Activated B cell treated with CpG ODN at 0.5 μM for 24 hours (primary cell): ENCODE data around the gene CASP3. TPM values are rescaled to one million over a fixed set of nuclear protein-coding genes. Genes with fewer than 3 reads are reported as not detected.

Experiments
- ATAC-seq: fragments of 200-7000 bp; cut with Tn5 transposase; one replicate; pipeline ENCODE4 v1.10.0; 2021; ENCODE audit warnings: low read depth, mild to moderate bottlenecking, moderate library complexity
- CTCF ChIA-PET: fragments of 350-600 bp; sonication (Branson Sonifier 250); formaldehyde crosslinking; loops from one replicate; lab custom pipeline; 2021; ENCODE audit warnings: antibody characterized with exemption; lab: Charles Lee
- POLR2A ChIA-PET: fragments of 350-600 bp; sonication (Branson Sonifier 250); formaldehyde crosslinking; loops from one replicate; lab custom pipeline; 2021; ENCODE audit warnings: antibody characterized with exemption; lab: Charles Lee
- DNase-seq: peaks from one replicate; pipeline ENCODE4 v3.0.0; 2022
- H3K27ac Mint-ChIP-seq: one replicate; pipeline ENCODE4 v1.8.0; 2020; ENCODE audit warnings: mixed read lengths
- H3K27me3 Mint-ChIP-seq: one replicate; pipeline ENCODE4 v1.8.0; 2021; ENCODE audit warnings: mixed read lengths
- H3K36me3 Mint-ChIP-seq: one replicate; pipeline ENCODE4 v1.8.0; 2021; ENCODE audit warnings: low read depth, mixed read lengths
- H3K4me1 Mint-ChIP-seq: one replicate; pipeline ENCODE4 v1.8.0; 2021; ENCODE audit warnings: mixed read lengths
- H3K4me3 Mint-ChIP-seq: one replicate; pipeline ENCODE4 v1.8.0; 2020; ENCODE audit warnings: mild to moderate bottlenecking, mixed read lengths
- H3K9me3 Mint-ChIP-seq: one replicate; pipeline ENCODE4 v1.8.0; 2020; ENCODE audit warnings: mixed read lengths
- CTCF ChIP-seq: fragments of 200-600 bp; IDR thresholded peaks from one replicate; pipeline ENCODE4 v1.8.0; 2022; ENCODE audit warnings: antibody characterized with exemption, mild to moderate bottlenecking
- intact Hi-C: fragments of 100-400 bp; cut with micrococcal nuclease; formaldehyde crosslinking; loops from one replicate; pipeline ENCODE4 v1.15.1; 2024
- total RNA-seq: library from RNA; stranded (reverse); gene quantifications from 2 replicates; pipeline ENCODE4 v1.2.3, GENCODE V29; 2022

Gene CASP3
- total RNA-seq, 1 donor from 2014 or later: 24.0 TPM

GRCh38 chr4:184693056-184693455, 43.8 kb upstream of the CASP3 start:
- no peaks in the 10 kb centered on the region for H3K27me3 Mint-ChIP-seq
- CTCF ChIA-PET: no interaction called here
- intact Hi-C loops: no loop called here
- POLR2A ChIA-PET: no interaction called here
- ATAC-seq (no peak), DNase-seq (no peak)
- H3K36me3 Mint-ChIP-seq: peaks cover 38% of the 10 kb centered on the region
- no peaks in the 10 kb centered on the region for H3K9me3 Mint-ChIP-seq
- no peak overlapping the region for H3K4me3 Mint-ChIP-seq
- TF ChIP-seq CTCF: no peak
- no peaks in the 10 kb centered on the region for H3K4me1 Mint-ChIP-seq
- no peak overlapping the region for H3K27ac Mint-ChIP-seq

- Mint-ChIP-seq H3K9me3 (no peaks in the 10 kb centered on the region), H3K4me3 (no peak overlapping the region), H3K27me3 (no peaks in the 10 kb centered on the region), H3K27ac (no peak overlapping the region), H3K36me3 (peaks cover 41% of the 10 kb centered on the region), H3K4me1 (no peaks in the 10 kb centered on the region)
- ChIA-PET CTCF (no interaction called here), POLR2A (no interaction called here)
- intact Hi-C loops: no loop called here
- no peak for DNase-seq
- no peak for ATAC-seq
- no peak for TF ChIP-seq CTCF
Observed at GRCh38 chr4:184689681-184690080, 40.4 kb upstream of the CASP3 start.

- no peaks in the 10 kb centered on the region for H3K27me3 Mint-ChIP-seq
- H3K36me3 Mint-ChIP-seq: peaks cover 33% of the 10 kb centered on the region
- no peak for DNase-seq
- no peak overlapping the region for H3K4me3 Mint-ChIP-seq
- H3K4me1 Mint-ChIP-seq: no peaks in the 10 kb centered on the region
- CTCF ChIA-PET: no interaction called here
- no peak overlapping the region for H3K27ac Mint-ChIP-seq
- intact Hi-C loops: no loop called here
- POLR2A ChIA-PET: no interaction called here
- ATAC-seq: no peak
- no peak for TF ChIP-seq CTCF
- no peaks in the 10 kb centered on the region for H3K9me3 Mint-ChIP-seq
Observed at GRCh38 chr4:184688447-184688846, 39.2 kb upstream of the CASP3 start.

- DNase-seq (no peak), ATAC-seq (no peak)
- Mint-ChIP-seq H3K27ac (no peak overlapping the region), H3K36me3 (peaks cover 30% of the 10 kb centered on the region), H3K4me3 (no peak overlapping the region), H3K4me1 (no peaks in the 10 kb centered on the region), H3K27me3 (no peaks in the 10 kb centered on the region), H3K9me3 (no peaks in the 10 kb centered on the region)
- POLR2A ChIA-PET: no interaction called here
- TF ChIP-seq CTCF: no peak
- intact Hi-C loops: no loop called here
- CTCF ChIA-PET: no interaction called here
Observed at GRCh38 chr4:184688005-184688404, 38.8 kb upstream of the CASP3 start.

GRCh38 chr4:184684491-184685189, 35.4 kb upstream of the CASP3 start:
- Mint-ChIP-seq H3K27ac (no peak overlapping the region), H3K4me1 (no peaks in the 10 kb centered on the region), H3K36me3 (peaks cover 18% of the 10 kb centered on the region), H3K9me3 (no peaks in the 10 kb centered on the region), H3K27me3 (no peaks in the 10 kb centered on the region), H3K4me3 (no peak overlapping the region)
- no peak for ATAC-seq
- ChIA-PET CTCF (no interaction called here), POLR2A (no interaction called here)
- no peak for TF ChIP-seq CTCF
- no peak for DNase-seq
- intact Hi-C loops: no loop called here
